Amygdala (tissue), 56 donors: ENCODE measurements around the gene MRPS6.

ENCODE experiments used
- DNase-seq, 56 donors: peaks; one replicate each; lab custom pipeline; 2025; lab: John Stamatoyannopoulos, UW

Gene MRPS6

GRCh38 chr21:34094949-34095348 is 21.6 kb downstream of the MRPS6 start:
- DNase-seq, result no peak

GRCh38 chr21:34097442-34097841 is 24.1 kb downstream of the MRPS6 start:
- no peak for DNase-seq

GRCh38 chr21:34100337-34100736 is 27.0 kb downstream of the MRPS6 start:
- no peak for DNase-seq

- DNase-seq, result no peak
These were observed 27.4 kb downstream of the MRPS6 start for GRCh38 chr21:34100790-34101189.

GRCh38 chr21:34105947-34106541 is 32.7 kb downstream of the MRPS6 start:
- DNase-seq, result no peak

GRCh38 chr21:34107606-34108005 is 34.2 kb downstream of the MRPS6 start:
- DNase-seq, result no peak

- no peak for DNase-seq
These were observed 35.7 kb downstream of the MRPS6 start for GRCh38 chr21:34109075-34109474.

- DNase-seq, result no peak
These were observed 37.3 kb downstream of the MRPS6 start for GRCh38 chr21:34110594-34111202.

- DNase-seq, result no peak
These were observed 39.1 kb downstream of the MRPS6 start for GRCh38 chr21:34112316-34113033.

- DNase-seq, result no peak
These were observed 40.5 kb downstream of the MRPS6 start for GRCh38 chr21:34113842-34114241.

GRCh38 chr21:34115160-34115559 is 41.8 kb downstream of the MRPS6 start:
- DNase-seq, result no peak

GRCh38 chr21:34116569-34116968 is 43.2 kb downstream of the MRPS6 start:
- no peak for DNase-seq

- no peak for DNase-seq
These were observed 47.5 kb downstream of the MRPS6 start for GRCh38 chr21:34120867-34121266.

- DNase-seq, result no peak
These were observed 48.7 kb downstream of the MRPS6 start for GRCh38 chr21:34122047-34122446.

GRCh38 chr21:34123609-34124008 is 50.2 kb downstream of the MRPS6 start:
- peak in 2 of 56 donors; percentile 8 to 18 for DNase-seq

GRCh38 chr21:34126269-34126668 is 52.9 kb downstream of the MRPS6 start:
- peak in 11 of 56 donors; percentile 14 to 60 (median 19) for DNase-seq

GRCh38 chr21:34126691-34127090 is 53.3 kb downstream of the MRPS6 start:
- no peak for DNase-seq

GRCh38 chr21:34128124-34128523 is 54.7 kb downstream of the MRPS6 start:
- no peak for DNase-seq

- DNase-seq, result no peak
These were observed 55.3 kb downstream of the MRPS6 start for GRCh38 chr21:34128674-34129038.

- DNase-seq, result peak in 26 of 56 donors; percentile 10 to 68 (median 33)
These were observed 55.9 kb downstream of the MRPS6 start for GRCh38 chr21:34129039-34129891.
